Measurements from ENCODE around the gene ERVMER34-1.
A peak's percentile ranks its signal among the peaks of the same experiment; 100 is the strongest.

ERVMER34-1 gene

GRCh38 chr4:52726826-52727580 lies 24.2 kb downstream of the ERVMER34-1 start:
- H3K4me2 ChIP-seq (ENCODE audit: low read length): no peak overlapping the region
- no peak overlapping the region for H3K9ac ChIP-seq
- no peaks in the 10 kb centered on the region for H3K79me2 ChIP-seq
- no peak overlapping the region for H2AFZ ChIP-seq
- H3K4me3 ChIP-seq (ENCODE audit: low read depth, low read length): no peak overlapping the region
- TF ChIP-seq, protein P1, sequence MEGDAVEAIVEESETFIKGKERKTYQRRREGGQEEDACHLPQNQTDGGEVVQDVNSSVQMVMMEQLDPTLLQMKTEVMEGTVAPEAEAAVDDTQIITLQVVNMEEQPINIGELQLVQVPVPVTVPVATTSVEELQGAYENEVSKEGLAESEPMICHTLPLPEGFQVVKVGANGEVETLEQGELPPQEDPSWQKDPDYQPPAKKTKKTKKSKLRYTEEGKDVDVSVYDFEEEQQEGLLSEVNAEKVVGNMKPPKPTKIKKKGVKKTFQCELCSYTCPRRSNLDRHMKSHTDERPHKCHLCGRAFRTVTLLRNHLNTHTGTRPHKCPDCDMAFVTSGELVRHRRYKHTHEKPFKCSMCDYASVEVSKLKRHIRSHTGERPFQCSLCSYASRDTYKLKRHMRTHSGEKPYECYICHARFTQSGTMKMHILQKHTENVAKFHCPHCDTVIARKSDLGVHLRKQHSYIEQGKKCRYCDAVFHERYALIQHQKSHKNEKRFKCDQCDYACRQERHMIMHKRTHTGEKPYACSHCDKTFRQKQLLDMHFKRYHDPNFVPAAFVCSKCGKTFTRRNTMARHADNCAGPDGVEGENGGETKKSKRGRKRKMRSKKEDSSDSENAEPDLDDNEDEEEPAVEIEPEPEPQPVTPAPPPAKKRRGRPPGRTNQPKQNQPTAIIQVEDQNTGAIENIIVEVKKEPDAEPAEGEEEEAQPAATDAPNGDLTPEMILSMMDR (IDR thresholded peaks at IDR 0.05): no peak
- H3K36me3 ChIP-seq (ENCODE audit: control insufficient read depth, insufficient read depth, low read length): no peaks in the 10 kb centered on the region
- H3K27me3 ChIP-seq (ENCODE audit: control insufficient read depth, insufficient read depth, low read length): no peaks in the 10 kb centered on the region
- no peaks in the 10 kb centered on the region for H3K9me3 ChIP-seq (ENCODE audit: control insufficient read depth, low read length)
- peaks cover 4% of the 10 kb centered on the region for H3K4me1 ChIP-seq
- no peak overlapping the region for H3K27ac ChIP-seq

DNA sequence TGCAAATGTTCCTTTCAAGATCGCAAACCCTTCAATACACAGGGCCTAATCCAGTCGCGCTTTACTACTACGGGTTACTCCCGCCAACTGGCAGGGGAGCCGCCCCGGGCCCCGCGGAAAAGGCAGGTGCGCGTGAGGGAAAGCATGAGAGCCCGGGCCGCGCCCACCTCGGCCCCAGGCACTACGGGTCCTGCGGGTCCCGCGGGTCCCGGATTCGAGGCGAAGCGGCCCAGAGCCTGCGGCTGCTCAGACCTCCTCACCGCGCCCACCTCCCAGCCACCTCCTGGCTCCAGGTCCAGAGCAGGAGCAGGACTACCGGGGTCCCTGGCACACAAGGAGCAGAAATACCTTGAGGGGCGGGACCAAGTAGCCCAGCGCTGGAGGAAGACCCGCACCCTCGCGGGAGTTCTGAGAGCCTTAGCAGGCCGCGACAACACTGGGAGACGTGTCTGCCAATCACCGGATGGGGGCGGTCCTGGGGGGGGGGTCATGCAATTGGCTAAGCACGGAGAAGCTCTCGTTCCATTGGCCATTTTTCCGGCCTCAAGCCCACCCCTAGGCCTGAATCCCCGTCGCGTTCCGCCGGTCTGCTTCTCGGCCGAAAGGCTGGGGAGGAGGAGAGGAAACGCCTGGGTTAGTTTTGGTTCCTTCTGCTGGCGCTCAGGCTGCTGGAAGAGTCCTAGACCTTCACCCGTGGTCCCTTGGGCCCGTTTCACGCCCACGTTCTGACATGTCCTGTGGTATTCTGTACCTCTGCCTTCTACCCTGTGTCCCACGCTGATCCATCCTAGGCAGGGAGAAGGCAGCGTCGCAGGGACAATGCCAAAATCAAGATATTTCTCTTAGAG lies 29.0 kb downstream of the ERVMER34-1 start:
- H3K9ac ChIP-seq: peak overlapping the region; percentile 43

GRCh38 chr4:52718123-52718522 lies 33.1 kb downstream of the ERVMER34-1 start:
- no peak overlapping the region for H3K4me2 ChIP-seq (ENCODE audit: low read length)
- no peak overlapping the region for H2AFZ ChIP-seq
- no peaks in the 10 kb centered on the region for H3K79me2 ChIP-seq
- TF ChIP-seq, protein P1 (IDR thresholded peaks at IDR 0.05): no peak
- no peaks in the 10 kb centered on the region for H3K36me3 ChIP-seq (ENCODE audit: control insufficient read depth, insufficient read depth, low read length)
- H3K4me1 ChIP-seq: peaks cover 7% of the 10 kb centered on the region
- H3K4me3 ChIP-seq (ENCODE audit: low read depth, low read length): no peak overlapping the region
- no peak overlapping the region for H3K9ac ChIP-seq
- H3K27ac ChIP-seq: no peak overlapping the region
- no peaks in the 10 kb centered on the region for H3K27me3 ChIP-seq (ENCODE audit: control insufficient read depth, insufficient read depth, low read length)
- no peaks in the 10 kb centered on the region for H3K9me3 ChIP-seq (ENCODE audit: control insufficient read depth, low read length)

More for the DNA sequence above, 29.0 kb downstream of the ERVMER34-1 start:
- peak overlapping the region; percentile 94 for H3K4me2 ChIP-seq (ENCODE audit: low read length)
- TF ChIP-seq, protein P1 (IDR thresholded peaks at IDR 0.05): no peak
- peak overlapping the region; percentile 94 for H2AFZ ChIP-seq
- peak overlapping the region; percentile 95 for H3K4me3 ChIP-seq (ENCODE audit: low read depth, low read length)
- no peaks in the 10 kb centered on the region for H3K9me3 ChIP-seq (ENCODE audit: control insufficient read depth, low read length)
- no peaks in the 10 kb centered on the region for H3K27me3 ChIP-seq (ENCODE audit: control insufficient read depth, insufficient read depth, low read length)
- H3K36me3 ChIP-seq (ENCODE audit: control insufficient read depth, insufficient read depth, low read length): no peaks in the 10 kb centered on the region
- H3K27ac ChIP-seq: peak overlapping the region; percentile 74
- no peaks in the 10 kb centered on the region for H3K79me2 ChIP-seq
- H3K4me1 ChIP-seq: peaks cover 4% of the 10 kb centered on the region

DNA sequence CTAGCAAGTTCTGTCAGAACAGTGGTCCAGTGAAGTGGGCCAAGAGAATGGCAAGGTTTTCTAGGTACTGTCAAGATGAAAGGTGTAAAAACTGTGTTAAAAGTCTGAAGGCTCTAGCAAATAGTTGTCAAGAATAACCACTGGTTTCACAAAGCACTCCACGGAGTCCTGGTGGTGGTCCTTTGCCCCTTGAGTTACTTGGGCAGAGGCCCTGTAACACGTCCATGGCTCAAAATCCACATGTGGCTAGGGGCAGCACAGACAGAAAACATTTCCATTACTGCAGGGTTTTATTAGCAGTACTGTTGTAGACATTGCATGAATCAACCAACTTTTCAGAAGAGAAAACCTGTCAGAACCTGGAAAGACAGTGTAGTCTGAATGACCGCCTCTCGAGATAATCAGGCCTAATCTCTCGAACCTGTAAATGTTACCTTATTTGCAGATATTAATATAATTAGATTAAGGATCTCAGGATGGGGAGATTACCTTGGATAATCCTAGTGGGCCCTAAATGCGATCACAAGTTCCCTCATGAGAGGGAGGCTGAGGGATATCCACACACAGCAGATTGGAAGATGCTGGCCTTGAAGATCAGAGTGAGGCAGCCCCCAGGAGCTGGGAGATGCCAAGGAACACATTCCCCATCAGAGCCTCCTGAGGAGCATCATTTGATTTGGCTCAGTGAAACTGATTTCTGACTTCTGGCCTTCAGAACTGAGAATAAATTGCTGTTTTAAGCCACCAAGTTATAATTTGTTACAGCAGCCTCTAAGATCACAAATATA lies 34.7 kb downstream of the ERVMER34-1 start:
- Histone ChIP-seq H3K27me3 (ENCODE audit: control insufficient read depth, insufficient read depth, low read length) (no peaks in the 10 kb centered on the region), H3K27ac (no peak overlapping the region), H3K9ac (no peak overlapping the region), H3K4me3 (ENCODE audit: low read depth, low read length) (no peak overlapping the region), H3K36me3 (ENCODE audit: control insufficient read depth, insufficient read depth, low read length) (no peaks in the 10 kb centered on the region), H3K4me2 (ENCODE audit: low read length) (no peak overlapping the region), H3K4me1 (peaks cover 3% of the 10 kb centered on the region), H3K9me3 (ENCODE audit: control insufficient read depth, low read length) (no peaks in the 10 kb centered on the region), H2AFZ (no peak overlapping the region), H3K79me2 (no peaks in the 10 kb centered on the region)
- TF ChIP-seq, protein P1 (IDR thresholded peaks at IDR 0.05): no peak
